ENCODE data around the gene TPM1. TPM values are rescaled to one million over a fixed set of nuclear protein-coding genes. Genes with fewer than 3 reads are reported as not detected.

The TPM1 gene
- total RNA-seq, 1 experiment from 2014 or later: 22.5 TPM

DNA sequence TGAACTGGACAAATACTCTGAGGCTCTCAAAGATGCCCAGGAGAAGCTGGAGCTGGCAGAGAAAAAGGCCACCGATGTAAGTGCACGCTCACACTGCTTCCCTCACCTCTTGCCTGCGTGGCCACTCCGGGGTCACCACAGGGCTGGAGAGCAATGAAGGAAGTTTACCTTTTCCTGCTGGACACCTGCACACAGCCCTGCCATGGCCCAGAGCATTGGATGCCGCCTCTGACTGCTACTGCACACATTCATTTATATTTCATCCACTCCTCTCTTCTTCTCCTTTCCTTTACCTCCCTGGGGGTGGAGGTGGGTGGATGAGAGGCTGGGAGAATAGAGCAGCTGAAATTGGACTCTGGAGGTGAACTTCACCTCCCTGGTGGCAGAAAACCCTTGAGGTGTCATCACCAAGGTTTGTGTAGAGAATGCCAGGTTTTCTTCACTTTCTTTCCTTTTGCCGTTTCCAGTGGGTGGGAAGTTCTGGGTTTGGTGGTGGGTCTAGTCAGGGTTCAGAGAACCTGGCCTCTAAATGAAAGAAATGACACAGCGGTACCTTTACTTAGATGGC, 1.6 kb downstream of the TPM1 start:
- POLR2A ChIA-PET: no interaction called here

More for the DNA sequence above, 1.6 kb downstream of the TPM1 start:
- Histone ChIP-seq H3K9me2 (ENCODE audit: insufficient read depth) (no peaks in the 10 kb centered on the region), H4K20me1 (ENCODE audit: insufficient read depth) (no peaks in the 10 kb centered on the region), H3K9ac (ENCODE audit: low read length) (no peak overlapping the region), H3K4me1 (ENCODE audit: control insufficient read depth in 1 of 2, insufficient read depth in 2 of 2, low read length in 2 of 2) (peaks cover 2 to 24% of the 10 kb centered on the region in 2 experiments), H3K27me3 (ENCODE audit: insufficient read depth, low read length) (no peaks in the 10 kb centered on the region), H3K79me2 (ENCODE audit: insufficient read depth, low read length) (no peaks in the 10 kb centered on the region), H3K9me3 (ENCODE audit: control insufficient read depth in 1 of 2, insufficient read depth in 1 of 2, low read depth in 1 of 2, low read length in 2 of 2) (no peaks in the 10 kb centered on the region), H3K4me2 (ENCODE audit: low read length) (no peak overlapping the region), H3K4me3 (replicated peaks in 1 of 2; ENCODE audit: low read depth in 1 of 2, low read length in 2 of 2) (no peak overlapping the region), H3K36me3 (ENCODE audit: control insufficient read depth in 1 of 2, insufficient read depth in 2 of 2, low read length in 2 of 2) (no peaks in the 10 kb centered on the region), H3K27ac (ENCODE audit: low read depth, low read length) (no peak overlapping the region), H2AFZ (ENCODE audit: low read depth, low read length, poor library complexity, severe bottlenecking) (no peak overlapping the region)
- ATAC-seq (no peak), DNase-seq (ENCODE audit: low read depth, low spot score) (no peak)
- TF ChIP-seq, protein P1, sequence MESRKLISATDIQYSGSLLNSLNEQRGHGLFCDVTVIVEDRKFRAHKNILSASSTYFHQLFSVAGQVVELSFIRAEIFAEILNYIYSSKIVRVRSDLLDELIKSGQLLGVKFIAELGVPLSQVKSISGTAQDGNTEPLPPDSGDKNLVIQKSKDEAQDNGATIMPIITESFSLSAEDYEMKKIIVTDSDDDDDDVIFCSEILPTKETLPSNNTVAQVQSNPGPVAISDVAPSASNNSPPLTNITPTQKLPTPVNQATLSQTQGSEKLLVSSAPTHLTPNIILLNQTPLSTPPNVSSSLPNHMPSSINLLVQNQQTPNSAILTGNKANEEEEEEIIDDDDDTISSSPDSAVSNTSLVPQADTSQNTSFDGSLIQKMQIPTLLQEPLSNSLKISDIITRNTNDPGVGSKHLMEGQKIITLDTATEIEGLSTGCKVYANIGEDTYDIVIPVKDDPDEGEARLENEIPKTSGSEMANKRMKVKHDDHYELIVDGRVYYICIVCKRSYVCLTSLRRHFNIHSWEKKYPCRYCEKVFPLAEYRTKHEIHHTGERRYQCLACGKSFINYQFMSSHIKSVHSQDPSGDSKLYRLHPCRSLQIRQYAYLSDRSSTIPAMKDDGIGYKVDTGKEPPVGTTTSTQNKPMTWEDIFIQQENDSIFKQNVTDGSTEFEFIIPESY (IDR thresholded peaks at IDR 0.05; ENCODE audit: extremely low read depth, insufficient replicate concordance, low read length): no peak
- no peak for TF ChIP-seq ZNF274 (IDR thresholded peaks at IDR 0.05; ENCODE audit: low read depth, low read length)
- no peak for TF ChIP-seq RAD21 (IDR thresholded peaks at IDR 0.05; ENCODE audit: low read depth)
- TF ChIP-seq EZH2phosphoT487 (IDR thresholded peaks at IDR 0.05; ENCODE audit: borderline replicate concordance): no peak
- TF ChIP-seq POLR2A (IDR thresholded peaks at IDR 0.05; ENCODE audit: borderline replicate concordance, extremely low read depth, insufficient read depth, insufficient read length): no peak
- TF ChIP-seq CBX3 (IDR thresholded peaks at IDR 0.05; ENCODE audit: low read depth): no peak
- ChIA-PET RAD21 (ENCODE audit: low non-redundant PET in 1 of 2, low total read pairs in 2 of 2, uncharacterized antibody in 2 of 2, unreplicated experiment in 2 of 2) (no interaction called here), CTCF (no interaction called here)
- no TSS peak for BruUV-seq (replicated peaks)
- intact Hi-C loops (cut with micrococcal nuclease): loop anchor here (10.0 kb wide), 1 partner anchor 231 kb away; the partner anchor contains the start of gene APH1B

All from HCT116 (cell line).